GM18858 (cell line): ENCODE measurements around the gene ERICH3.
A peak's percentile ranks its signal among the peaks of the same experiment; 100 is the strongest.

Experiments
- ATAC-seq: cut with Tn5 transposase; IDR thresholded peaks from one replicate; pipeline ENCODE4 v1.9.1; 2021; ENCODE audit not compliant: unreplicated experiment

ERICH3 gene, protein sequence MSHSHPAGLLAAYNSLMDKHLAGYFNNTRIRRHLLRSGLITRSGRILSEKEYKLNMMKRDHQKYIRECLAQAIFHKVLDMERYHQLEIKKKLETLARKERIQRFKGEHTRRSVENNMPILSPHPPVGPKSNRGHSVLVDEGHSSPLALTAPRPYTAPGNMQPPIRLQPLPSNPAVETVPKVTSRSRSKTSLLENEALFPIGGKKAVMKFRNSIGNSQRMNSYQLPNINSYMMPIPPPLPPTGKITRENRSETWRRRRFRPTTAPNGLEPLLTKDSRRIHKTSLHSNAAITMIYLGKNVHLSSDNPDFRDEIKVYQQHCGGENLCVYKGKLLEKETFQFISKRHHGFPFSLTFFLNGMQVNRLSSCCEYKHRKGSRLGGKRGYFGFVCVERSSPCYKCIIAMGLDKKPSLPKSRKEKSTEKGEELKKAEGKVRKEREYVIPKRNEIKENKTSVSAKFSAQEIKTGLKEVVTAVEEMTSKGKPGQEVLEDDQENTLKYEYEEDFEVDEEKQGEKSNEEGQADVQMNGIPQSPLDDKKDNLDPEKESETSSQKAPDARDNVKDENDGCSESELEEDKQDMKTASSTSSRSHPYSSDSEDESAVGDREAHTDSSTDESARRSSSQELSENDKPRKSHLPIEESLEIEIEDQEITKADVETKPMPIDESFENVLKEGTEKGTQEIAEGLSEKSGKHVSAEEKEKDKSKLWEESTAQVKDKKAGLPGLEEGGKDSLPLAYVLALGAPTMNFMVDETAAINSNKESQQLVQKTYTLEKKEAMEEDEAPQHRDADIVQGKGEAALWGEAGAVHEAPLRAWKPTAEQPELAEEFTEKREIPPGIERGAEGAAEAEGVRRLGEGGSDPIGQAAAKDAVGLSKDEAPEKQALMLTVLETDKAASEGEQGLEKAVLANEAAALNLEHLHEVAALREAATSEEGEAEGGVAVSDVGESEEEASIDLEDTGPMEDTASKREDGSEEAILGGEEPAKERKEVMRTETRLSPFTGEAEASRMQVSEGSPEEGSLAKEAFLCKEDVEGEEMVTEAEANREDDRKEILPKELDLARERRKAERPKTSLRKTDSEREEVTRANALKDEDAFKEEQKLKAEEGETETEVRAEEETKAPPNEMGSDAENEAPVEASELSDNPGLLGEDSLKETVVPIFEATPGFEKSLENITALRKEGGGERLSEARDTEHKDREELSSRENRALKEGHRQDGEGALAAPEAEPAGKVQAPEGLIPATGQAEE (N-terminal part only)

DNA sequence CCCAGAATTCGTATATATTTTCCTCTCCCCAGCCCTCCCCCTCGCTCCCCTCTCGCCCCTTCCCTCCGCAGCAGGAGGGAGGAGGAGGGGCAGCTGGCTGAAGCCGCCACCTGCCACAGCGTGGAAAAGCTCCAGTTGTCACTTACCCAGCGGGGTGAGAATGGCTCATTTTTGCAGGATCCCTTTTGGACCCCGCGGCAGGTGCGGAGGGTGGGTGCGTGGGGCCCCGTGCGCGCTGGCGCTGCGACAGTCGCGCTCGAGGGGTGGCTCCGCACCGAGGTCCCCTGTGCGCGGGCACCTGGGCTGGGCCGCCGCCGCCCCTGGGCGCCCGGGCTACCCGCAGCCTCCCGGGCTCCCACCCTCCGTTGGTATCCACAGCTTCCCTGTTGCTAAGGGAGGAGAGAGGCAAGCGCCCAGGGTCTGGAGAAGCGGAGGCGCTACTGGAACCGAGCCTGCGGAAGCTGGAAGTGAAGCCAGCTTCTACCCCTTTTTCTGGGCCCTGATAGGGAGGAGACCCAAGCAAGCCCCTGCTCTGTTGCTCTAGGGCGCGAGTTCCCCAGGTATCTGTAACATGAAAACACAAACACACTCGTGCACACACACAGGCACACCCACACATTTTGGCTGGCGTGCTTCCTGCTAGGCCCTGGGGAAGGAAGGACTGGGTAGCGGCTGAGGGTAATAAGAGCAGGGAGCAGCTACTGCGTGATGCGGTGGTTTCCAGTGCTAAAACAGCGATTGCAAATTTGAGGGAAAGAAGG lies at the start of gene ERICH3:
Gene ERICH3 (minus strand): TSS at position 442 of the 761 bp plus-strand sequence. CDS start 273 bp downstream, at position 169.
- peak; percentile 52 for ATAC-seq

DNA sequence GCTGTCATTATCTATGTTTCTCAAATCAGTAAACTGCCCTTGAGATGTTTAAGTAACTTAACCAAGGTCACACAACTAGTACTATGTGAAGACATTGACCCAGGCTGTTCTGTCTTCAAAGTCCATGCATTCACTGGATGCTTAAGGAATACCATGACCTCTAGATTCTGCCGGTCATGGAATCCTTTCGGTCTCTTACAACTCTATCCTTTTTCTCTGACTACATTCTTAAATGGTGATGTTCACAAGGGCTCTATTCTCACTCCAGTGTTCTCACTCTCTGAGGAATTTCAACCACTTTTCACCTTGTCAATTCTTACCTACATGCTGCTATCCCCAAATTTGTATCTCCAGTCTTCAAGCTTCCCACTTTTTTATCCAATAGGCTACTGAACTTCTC lies 44.0 kb upstream of the ERICH3 start:
- ATAC-seq, result no peak

DNA sequence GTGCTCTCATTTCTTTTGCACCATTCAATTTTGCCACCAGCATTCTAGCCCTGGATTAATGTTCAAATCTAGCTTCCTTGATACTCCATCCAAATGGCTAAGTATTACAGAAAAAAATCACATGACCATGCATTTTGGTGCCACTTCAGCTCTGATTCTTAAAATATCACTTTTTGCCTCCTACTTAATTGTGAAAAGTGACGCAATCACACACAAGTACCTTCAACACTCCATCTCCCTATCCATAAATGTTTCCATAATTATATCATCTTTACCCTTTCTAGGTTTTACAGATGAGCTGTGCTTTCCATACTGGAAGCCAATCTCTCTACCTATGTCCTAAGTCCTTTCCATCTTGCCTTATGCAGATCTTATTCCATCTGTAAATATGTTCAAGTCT lies 43.2 kb upstream of the ERICH3 start:
- no peak for ATAC-seq

DNA sequence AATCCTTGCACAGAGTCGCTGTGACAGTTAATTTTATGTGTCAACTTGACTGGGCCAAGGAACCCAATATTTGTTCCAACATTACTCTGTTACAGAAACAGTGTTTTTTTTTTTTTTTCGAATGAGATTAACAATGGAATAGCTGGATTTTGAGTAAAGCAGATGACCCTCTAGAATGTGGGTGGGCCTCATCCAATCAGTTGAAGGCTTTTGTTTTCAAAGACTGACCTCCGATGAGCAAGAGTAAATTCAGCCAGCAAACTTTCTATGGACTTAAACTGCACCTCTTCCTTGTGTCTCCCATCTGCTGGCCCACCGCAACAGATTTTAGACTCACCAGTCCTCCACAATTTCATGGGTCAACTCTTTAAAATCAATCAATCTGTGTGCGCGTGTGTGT lies 42.2 kb upstream of the ERICH3 start:
- ATAC-seq, result no peak

DNA sequence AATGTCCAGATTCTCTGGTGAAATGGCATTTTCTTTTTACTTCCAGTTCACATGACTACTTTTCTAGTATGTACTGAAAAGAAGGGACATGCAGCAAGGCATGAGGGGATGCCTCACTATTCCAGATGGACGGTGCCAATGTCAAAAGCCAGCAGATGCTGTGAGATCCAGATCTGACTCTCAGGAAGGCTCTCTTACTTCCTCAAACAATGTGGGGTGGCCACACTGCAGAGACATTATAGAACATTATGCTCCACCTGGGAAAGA lies 41.6 kb upstream of the ERICH3 start:
- no peak for ATAC-seq

DNA sequence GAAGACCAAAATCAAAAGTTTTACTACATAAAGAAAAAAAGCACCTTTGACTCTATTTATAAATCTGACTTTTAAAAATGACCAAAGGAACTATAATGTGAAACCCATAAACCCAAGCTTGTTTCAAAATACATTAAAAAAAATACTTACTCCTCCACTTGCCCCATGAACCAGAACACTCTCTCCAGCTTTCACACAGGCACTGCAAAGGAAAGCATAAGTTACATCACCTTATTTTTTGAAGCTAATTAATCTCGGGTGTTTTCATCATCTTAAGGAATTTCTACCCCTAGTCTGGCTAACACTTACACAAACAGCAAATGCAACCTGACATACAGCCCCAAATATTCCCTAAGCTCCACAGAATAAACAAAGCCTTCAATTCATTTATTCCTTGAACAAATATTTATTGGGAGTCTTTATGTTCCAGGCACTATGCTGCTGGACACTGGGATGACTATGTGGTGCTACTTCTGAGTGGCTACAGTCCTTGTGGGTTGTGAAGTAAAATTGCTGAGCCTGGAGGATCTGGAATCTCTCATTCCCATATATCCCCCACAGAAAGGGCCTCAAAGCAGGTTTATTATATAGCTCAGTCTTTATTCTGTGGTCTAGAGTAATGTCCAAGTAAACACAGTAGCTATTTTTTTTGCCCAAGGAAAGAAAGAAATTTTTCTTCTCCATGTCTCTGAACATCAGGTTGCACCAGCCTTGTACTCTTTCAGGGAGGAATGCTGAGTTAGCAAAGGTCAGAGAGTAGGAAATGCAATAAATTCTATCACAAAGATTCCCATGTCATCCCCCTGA lies 41.0 kb upstream of the ERICH3 start:
- ATAC-seq, result peak; percentile 78

DNA sequence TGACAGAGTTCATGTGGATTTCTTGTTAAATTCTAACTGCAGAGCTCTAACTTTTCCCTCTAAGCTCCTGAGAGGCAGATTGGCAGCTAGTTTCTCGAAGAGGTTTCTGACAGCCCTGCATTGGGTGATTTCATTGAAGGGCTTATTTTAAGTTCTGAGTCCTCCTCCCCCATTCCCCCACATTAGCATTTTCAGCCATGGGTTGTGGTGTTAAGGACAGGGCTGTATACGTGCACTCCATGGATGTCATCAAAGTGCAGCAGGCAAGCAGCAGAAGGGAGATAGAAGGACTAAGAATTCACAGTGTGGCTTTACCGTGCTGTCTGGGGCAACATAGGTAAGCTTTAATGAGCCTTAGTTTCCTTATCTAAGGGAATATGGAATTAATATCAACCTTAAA lies 40.3 kb upstream of the ERICH3 start:
- ATAC-seq, result no peak

DNA sequence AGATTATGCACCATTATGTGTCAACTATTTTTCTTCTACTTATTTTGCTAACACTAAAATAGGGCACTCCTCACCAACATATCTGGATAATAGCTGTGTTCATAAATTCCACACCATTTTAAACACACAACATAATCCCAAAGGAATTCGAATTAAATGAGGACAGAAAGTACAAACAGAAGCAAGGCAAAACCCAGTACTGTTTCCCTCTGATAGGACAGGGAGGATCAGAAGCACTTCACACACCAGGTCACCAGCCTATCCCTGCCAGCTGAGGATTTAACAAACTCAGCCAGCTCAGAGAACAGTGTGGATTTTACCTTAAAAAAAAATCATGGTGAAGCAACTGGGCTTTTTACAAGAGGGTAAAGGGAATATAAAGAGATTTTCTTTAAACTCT lies 39.3 kb upstream of the ERICH3 start:
- ATAC-seq, result no peak

DNA sequence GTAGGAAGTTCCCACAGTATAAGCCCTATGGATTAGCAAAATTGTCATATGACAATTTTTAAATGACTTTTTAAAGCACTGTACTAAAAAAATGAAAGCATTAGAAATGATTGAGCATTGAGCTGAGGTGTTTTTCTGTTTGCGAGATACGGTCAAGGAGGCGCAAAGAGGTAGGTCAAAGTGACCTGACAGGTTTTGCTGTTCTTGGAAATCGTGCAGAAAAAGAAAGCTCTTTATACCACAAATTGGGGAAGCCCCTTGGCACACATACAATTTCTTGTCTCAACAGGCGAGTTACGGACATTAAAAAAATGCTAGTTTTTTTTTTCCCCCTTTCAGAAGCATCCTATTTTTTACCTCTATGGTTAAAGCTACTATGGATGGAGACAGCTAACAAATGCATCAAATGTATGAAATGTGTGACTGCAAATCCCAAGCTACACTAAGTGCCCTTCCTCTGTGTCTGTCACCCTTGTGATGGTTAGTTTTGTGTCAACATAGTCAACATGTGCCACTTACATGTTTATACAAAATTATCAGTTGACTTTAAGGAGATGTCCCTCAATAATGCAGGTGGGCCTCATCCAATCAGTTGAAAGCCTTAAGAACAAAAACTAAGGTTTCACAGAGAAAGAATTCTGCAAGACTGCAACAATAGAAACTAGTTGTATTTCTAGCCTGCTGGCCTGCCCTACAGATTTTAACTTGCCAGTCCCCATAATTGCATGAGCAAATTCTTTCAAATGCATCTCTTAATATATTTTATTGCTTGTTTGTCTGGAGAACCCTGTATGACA lies 30.0 kb upstream of the ERICH3 start:
- ATAC-seq, result no peak

DNA sequence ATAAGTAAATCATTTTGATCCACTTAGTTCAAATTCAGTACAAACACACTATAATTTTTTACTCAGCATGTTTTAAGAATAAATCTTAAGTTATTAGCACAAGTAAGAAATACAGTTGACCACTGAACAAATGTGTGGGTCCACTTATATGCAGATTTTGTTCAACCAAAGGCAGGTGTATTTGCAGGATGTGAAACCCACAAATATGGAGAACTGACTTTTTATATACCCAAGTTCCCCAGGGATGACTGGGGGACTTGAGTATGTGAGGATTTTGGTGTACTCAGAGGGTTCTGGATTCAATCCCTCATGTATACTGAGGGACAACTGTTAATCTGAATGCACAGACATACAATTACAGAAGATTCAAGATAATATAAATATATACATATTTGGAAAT lies 25.7 kb upstream of the ERICH3 start:
- ATAC-seq, result peak; percentile 42

DNA sequence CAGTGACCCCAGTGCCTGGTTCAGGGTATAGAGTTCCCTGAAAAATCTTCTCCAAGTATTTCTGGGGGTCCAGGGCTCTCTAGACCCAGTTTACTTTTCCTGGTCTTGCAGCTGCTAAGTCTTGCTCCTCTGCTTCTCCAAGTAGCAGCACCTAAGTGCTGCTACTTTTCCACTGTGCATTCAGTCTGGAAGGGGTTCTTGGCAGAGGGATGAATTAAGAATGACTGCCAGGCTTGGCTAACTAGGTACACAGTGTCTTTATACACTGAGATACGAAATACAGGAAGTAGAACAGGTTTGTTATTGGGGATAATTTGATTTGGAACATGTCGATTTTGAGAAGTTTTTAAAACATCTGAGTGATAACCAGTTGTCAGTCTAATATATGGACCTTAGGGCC lies 24.2 kb upstream of the ERICH3 start:
- ATAC-seq, result no peak

DNA sequence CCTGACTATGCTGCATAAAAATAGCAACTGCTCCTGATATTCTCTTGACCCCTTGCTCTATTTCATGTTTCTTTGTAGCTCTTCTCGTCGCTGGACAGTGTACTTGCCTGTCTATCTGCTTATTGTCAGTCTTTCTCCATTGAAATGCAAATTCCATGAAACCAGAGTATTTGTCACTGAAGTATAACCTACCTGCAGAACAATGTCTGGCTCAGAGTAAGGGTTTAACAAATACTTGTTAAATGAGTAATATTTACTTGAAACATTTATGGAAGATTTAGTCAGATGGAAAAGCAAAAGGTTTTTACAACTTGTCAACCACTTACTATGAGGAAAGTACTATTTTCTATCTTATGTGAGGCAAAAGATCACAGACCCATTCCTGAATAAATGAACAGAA lies 19.9 kb upstream of the ERICH3 start:
- ATAC-seq, result no peak

DNA sequence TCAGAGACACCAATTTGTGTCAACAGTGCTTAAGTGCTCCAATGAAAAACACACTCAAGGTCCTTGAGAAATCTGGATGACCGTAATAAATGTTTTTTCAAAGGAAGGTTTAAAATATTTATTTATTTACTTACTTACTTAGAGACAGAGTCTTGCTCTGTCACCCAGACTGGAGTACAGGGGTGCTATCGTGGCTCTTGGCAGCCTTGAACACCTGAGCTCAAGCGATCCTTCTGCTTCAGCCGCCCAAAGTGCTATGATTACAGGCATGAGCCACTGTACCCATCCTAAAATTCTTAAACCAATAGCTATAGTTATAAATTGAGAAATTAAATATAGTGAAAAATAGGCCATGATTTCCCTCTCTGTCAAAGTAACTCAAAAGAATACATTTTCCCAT lies 17.3 kb upstream of the ERICH3 start:
- no peak for ATAC-seq

DNA sequence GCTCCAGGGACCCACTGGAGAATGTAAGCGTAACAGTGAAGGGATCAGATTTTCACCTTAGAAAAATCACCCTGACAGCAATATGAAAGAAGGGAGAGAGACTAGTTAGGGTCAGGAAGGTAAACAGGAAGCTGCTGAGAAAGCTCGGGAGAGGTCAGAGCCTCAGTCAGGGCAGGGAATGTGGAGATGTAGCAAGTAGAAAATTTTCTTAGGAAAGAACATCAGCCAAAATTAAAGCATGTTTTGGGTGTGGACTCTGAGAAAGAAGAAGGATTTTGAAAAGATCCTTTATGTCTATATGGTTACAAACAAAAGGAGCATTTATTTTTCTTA lies 16.7 kb upstream of the ERICH3 start:
- ATAC-seq, result no peak

DNA sequence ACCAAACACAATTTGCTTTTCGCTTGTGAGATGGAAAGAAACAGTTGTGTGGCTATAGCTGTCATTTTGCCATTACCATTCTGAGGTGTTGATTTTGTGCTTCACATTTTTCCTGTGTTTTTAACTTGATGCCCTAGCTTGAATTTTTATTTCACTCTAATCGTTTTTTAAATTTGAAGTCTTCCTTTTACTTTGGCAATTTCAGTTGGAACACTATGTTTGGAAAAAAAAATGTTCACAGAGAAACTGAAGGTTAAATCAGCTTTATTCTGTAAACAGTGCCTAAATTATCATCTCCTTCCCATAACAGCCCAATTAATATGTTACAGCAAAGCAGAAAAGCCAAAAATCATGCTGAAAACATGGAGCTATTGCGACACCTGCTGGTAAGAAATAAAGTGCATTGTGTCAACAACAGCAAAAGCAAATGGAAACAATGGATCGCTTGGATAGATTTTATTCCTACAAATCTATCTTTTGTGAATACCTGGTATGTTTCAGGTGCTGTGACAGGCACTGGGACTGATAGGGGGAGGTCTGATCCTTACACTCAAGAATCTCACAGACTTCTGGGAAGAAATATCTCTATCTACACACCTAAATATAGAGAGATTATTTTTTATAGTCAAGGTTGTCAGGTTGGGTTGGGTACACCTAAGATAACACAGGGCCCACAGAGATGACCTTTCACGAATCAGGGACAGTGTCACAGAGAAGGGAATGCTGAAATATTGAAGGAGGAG lies 16.2 kb upstream of the ERICH3 start:
- ATAC-seq, result peak; percentile 73

DNA sequence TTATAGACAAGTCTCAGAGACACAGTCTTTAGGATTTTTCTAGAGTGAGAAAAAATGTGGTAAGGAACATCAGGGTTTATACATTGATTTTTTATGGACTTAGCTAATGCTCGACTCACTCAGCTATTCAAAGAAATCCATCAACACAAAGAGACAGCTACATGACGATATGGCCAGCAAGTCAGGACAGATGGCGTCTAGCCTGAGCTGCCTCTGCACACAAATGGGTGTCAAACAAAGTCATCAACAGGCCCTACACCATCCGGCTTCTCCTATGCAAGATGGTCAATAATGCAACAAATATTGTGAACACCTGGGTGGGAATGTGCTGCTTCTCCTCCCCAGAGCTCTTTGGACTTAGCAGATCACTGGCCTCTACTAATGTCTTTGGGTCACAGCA lies 13.3 kb upstream of the ERICH3 start:
- ATAC-seq, result no peak

DNA sequence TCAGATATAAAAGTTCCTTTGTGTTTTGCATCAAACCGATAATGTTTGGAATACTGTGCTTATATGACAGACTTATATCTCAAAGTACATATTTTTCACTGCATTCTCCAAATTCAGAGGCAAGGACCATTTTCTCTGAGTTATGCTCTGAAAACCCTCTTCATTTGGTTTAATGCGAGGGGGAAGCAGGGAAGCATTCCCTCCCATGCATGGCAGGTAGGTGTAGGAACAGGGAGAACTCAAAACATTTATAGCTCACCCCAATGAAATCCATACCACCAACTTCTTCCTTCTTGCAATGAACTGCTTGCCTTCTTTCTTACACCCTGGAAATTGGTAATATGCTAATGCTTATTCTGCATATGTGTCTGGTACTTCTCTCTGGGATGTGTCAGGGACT lies 10.7 kb upstream of the ERICH3 start:
- no peak for ATAC-seq

DNA sequence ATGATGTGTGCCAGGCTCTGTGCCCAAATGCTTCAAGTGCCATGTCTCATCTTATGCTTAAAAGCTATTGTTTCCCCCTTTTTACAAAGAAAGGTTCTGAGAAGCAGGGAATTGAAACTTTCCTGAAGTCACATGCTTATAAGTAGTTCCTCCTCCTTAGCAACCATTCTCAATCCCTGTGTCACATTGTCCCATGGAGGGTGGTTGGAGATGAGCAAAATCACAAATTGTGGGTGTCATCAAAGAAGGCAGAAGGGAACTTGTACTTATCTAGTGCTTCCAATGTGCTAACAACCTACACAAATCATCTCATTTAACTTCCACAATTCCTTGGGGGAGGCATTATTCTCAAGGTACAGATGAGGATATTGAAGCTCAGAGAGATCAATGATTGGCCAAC lies 10.1 kb upstream of the ERICH3 start:
- ATAC-seq, result no peak

DNA sequence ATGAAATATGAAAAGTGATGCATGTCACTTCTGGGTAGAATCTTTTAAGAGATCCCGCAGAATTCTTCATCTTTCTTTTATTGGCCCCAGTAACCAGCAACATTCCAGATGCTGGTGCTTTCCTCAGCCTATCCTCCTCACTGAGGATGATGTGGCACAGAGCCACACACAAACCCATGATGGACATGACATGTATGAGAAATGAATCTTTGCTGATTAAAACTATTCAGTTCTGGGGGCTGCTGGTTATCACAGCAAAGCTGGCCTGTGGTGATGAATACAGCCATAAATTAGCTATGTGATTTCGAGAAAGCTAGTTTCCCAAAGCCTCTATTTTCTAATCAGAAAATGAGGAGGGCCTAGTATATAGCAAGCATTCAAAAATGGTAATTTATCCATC lies 8.3 kb upstream of the ERICH3 start:
- ATAC-seq, result peak; percentile 3
